HL-60/S4 (cell line): Measurements from ENCODE around the gene ITPR1.

Experiments used
- in situ Hi-C: fragments of 300-500 bp; cut with MboI; formaldehyde crosslinking; loops from 2 replicates; pipeline ENCODE4 v1.14.3; 2022; ENCODE audit warnings: low sequenced_read_pairs

The ITPR1 gene

DNA sequence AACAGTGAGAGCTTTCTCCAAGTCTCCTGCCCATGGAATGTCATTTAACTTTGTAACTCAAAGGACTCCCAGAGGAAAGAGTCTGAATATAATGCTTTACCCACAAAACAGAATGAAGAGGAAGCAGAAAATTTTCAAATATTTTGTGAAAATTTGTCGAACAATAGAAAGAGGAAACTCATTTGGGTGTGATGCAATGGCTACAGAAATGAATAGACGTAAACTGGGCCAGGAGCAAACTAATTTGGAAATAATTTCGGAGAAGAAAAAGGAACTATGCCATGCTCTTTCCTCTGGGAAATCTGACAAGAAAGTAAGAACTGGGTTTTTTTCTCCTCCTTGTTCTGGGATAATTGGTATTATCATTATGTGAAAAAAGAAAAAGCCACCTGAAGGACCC, 14.9 kb upstream of the ITPR1 start:
- in situ Hi-C loops = no loop called here

DNA sequence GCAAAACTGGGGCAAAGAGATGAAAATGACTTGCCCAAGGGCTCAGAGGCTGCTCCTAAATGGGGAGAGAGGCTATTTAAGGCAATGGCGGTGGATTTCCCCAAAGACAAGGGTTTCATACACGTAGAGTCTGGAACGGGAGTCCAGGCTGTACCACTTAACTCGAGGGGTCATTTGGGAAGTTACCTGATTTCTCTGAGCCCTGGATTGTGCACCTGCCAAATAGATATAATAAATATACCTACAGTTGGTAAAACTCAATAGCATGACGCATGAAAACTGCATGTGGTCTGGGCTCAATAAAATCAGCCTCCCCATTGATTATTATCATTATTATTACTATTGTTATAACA, 1.3 kb upstream of the ITPR1 start:
- in situ Hi-C loops = no loop called here

DNA sequence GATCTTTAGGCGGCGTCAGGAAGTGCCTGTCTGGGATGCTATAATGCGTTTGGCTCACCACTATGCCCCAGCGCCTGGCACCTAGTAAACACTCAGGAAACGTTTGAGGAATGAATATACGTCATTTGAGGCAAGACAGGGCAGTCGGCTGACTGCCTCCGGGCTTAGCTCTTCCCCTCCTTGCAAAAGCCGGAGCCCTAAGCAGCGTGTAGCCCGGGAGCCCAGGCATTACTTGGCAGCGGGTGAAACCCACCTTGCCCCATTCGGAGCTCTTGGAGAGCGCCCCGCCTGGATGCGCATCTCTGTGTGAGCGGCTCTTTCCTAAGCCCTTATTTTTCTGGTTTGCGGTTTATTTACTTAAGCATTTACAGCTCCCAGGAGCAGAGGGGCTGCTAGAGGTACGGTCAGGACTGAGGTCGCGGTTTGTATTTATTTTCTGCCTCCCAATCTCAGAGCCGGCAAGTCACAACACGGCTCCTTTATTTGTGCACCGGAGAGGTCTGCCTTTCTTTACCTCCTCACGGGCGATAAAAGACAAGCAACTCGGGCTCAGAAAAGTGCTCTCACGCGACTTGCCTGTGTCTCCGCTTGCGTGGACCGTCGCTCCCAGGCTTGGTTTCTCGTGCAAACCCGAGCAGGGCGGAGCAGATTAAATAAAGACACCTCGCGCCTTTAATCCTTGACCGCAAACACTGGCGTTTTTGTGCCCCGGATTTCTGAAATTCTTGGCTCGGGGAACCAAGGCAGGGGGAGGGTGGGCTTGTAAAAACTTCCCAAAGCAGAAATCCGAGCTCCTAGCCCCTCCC, 737 bp upstream of the ITPR1 start:
- in situ Hi-C loops = no loop called here

DNA sequence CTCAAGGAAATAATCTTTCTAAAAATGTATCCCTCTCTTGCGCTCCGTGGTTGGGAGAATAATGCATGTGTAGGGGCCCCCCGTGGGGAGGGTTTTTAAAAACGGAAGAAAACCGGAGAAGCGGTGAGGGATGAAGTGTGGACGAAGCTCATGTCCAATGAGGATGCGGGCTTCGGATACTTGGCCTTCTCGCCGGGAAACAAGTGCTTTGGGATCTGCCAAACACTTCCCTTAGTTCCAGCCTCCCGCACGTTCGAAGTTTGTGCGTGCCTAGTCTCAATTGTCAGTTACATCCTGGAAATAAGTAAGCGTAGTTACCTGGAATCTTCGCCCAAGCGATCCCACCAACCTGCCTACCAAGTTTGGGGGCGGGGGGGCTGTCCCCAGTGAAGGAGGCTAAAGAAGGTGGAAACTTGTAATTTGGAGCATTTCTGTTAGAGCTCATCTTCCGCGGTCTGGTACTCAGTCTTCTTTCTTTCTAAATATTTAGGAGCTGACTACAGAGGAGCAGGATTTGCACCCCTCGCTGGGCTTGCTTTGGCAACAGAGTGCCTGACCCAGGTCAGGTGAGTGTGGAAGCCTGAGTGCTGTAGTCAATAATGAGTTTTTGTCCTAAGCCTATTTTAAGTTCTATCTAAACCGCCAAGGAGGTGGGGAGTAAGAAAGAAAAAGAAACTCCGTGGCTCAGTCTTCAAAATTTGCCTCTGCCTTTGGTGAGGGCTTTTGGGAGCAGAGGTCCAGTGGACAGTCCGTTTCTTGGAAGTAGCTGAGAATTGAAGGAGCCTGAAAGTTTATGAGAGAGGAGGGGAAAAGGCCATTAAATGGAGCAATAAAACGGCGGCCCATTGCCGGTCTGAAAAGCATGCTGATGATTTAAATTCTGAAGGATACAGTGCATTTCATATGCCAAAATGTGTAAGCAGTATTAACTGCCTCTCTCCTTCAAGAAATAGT, 1.1 kb downstream of the ITPR1 start:
- in situ Hi-C loops = no loop called here

DNA sequence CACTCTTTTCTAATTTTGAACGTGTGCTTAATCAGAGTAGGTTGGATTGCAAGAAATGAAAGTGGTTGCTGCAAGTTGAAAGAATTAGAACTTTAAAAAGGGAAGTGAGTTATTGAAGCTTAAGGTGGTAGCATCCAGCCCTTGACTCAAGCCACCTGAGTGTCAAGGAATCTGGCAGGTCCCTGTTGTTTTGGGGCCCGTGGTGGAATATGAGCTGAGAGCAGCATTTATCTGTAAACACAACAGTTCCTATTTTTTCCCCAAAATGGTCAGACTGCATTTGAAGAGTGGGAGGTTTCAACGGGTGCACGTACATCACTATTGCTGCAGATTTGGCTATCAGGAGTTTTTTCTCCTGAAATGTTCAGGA, 1.7 kb downstream of the ITPR1 start:
- in situ Hi-C loops = no loop called here

DNA sequence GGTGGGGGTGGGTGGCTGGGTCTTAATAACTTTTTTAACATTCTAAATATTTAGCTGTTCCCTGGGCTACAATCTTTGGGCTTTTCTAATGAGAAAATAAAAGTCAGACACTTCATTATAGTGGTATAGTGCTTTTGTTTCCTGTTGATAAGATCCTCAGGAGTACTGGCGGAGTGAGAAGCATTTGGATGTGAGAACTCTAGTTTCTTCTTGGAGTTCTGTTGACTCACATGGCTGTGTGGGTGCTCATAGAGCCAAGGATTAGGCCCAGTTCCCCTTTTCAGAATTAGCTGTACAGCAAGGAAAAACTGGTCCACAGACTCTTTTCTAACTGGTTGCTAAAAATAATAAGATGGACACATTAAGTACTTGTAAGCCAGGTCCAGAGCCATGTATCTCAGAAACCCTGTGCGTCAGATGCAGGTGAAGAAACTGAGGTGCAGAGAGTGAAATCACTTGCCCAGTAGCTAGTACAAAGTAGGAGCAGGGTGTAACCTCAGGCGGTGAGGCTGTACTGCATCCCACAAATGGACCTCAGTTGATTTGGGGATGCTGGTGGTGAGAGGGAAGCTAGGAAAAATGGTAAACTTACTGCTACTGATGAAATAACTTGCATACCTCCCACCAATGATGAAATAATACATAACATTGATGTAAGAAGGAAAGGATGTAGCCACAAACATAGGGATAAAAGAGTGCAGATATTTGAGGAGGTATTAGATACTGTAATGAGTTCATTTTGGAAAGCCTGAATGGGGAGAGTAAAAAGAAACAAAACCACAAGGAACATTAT, 2.3 kb downstream of the ITPR1 start:
- in situ Hi-C loops = no loop called here

DNA sequence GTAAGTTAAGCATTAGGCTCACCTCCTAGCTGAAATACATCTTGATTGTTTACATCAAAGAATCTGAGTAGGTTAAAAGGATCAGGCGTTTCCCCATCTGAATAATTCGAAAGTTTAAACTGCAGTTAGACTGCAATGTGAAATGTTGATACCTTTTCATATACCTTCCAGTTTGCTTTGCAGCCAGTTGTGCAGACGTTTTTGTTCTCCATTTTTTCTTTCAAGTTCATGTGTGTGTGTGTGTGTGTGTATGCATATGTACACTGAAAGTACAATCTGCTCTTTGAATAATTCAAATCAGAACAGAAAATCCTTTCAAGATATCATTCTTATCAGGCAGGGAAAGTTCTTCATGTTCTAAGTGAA, 2.9 kb downstream of the ITPR1 start:
- in situ Hi-C loops = no loop called here

DNA sequence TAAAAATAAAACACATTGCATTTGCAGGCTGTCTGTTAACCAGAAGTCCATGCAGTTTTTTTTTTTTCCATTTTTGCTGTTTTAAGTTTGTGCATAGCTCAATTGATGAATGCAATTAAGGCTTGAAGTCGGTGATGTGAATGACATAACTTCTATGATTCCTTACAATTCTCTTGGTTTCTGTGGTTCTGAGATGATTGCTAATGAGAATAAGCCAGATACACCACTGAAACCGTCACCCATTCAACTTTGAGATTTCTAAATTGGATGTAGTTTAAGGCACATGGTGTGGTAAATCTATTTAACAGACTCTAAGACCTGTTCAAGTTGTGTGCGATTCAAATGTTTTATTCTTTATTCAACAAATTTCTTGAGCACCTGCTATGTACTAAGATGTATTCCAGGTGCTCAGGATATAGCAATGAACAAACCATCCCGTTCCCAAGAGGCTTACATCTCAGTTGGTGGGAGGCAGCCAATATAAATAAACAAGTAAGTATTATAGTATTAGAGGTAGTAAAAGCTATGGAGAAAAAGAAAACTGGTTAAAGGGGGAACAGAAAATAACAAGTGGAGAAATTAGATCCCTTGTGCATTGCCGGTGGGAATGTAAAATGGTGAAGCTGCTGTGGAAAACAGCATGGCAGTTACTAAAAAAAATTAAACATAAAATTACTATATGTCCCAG, 4.0 kb downstream of the ITPR1 start:
- in situ Hi-C loops = no loop called here

DNA sequence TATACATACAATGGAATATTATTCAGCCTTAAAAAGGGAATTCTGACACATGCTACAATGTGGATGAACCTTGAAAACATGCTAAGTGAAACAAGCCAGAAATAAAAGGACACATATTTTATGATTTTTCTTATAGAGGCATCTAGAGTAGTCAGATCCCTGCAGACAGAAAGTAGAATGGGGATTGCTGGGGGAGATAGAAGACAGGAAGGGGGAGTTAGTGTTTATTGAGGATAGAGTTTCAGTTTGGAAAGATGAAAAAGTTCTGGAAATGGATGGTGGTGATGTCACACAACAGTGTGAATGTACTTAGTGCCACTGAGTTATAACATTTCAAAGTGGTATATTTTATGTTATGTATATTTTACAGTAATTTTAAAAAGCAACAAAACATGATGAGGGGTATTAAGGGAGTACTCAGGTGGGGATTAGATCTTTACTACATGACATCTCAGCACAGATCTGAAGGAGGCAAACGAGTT, 4.7 kb downstream of the ITPR1 start:
- in situ Hi-C loops = no loop called here

DNA sequence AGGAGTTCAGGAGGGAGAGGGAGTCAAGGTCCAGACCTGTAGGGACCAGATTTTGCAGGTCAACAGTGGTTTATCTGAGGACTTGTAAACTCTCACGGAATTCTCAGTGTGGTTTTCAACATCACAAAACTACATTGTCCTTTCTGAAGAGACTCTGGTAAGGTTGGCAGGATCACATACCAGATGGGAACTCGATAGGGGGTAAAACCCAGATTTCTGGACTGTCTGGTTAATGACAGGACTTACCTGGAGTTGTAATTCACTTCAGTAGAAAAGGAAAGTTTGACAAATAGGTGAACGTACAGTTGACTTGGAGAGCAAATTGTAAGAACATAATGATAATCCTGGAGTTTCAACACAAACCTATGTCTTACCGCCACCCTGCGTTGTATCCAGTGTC, 5.3 kb downstream of the ITPR1 start:
- in situ Hi-C loops = no loop called here

DNA sequence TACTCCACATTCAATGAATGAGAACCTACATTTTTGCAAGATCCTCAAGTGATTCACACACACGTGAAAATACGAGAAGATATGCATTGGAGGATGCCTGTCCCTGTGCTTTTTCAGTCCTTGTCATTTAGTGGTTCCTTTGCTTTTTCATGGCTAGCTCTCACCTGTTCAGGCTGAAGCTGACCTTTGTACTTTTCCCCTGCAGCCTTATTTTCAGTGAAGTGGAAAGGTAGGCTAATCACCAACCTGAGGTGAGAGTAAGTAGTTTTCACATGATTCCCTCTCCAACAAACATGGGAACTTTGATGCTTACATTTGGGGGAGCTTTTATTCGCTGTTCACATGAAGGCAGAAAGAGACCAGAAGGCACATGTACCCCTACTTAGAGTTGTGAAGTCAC, 8.3 kb downstream of the ITPR1 start:
- in situ Hi-C loops = no loop called here

DNA sequence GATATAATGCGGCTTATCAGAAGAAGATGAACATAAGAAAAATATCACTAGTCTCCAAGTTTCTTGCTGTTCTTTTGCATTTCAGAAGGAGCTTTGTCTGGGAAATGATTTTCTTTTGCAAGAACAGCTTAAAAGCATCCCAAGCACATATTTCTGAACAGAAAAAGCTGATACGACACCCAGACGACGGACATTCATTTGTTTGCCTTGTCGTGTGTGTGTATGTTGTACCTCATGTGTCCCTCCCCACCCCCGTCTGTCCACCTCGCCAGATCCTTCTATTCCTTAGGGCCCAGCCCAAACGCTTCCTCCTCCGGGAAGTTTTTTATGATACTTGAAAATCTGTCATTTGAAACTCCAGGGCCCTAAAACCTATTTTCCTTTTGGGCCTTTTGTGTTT, 8.8 kb downstream of the ITPR1 start:
- in situ Hi-C loops = no loop called here

DNA sequence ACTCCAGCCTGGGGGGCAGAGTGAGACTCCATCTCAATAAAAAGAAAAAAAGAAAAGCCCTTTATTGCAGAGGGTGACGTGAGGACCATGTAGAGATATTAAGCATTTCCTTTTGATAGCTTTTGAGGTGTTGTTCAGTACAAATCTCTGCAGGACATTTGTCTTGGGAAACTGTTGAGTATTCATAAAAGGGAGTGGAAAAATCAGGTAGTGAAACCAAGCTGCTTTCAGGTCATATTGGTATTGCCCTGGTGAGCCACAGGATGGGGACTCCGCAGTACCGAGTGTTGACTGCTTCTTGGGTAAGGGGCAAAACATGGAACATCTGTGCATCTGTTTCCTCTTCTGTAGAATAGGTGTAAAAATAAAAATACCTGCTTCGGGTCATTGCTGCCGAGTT, 9.9 kb downstream of the ITPR1 start:
- in situ Hi-C loops = no loop called here

DNA sequence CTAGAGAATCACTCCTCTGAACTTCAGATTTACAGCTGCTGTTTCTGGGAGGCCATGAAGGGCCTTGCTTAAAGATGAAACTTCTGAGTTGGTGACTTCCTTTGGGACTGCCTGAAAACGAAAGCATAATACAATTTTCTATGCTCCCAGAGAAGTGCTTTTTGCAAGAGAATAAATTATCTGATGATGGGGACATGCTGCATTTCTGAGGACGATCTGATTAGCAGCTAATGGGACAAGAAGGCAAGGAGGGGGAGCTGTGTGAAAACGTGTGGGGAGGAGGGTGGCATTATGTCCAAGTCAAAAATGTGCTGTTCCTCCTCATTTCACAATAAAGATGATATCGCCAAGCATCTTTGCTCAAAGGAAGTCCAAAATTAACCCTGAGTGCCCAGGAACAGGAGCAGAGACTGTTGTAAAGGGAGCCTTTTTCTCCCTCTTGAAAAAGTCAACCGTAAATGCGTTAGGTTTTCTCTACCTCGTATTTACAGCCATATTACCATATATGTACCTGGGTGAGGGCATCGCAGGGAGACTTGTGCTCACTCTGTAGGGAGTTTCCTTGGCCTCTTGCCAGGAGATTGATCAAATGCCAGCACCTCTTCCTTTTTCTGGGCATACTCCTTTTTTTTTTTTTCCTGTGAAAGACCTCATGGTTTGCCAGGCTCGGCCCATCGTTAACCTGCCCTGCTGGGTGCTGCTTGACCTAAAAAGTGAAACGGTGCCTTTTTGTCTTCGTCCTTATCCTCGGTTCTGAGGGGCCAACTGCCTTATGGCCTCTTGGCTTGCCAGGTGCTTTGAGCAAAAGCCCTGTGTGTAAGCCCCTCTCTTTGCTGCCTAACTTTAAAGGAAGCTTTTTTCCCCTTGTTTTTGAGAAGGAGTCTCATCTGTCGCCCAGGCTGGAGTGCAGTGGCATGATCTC, 11.5 kb downstream of the ITPR1 start:
- in situ Hi-C loops = no loop called here

DNA sequence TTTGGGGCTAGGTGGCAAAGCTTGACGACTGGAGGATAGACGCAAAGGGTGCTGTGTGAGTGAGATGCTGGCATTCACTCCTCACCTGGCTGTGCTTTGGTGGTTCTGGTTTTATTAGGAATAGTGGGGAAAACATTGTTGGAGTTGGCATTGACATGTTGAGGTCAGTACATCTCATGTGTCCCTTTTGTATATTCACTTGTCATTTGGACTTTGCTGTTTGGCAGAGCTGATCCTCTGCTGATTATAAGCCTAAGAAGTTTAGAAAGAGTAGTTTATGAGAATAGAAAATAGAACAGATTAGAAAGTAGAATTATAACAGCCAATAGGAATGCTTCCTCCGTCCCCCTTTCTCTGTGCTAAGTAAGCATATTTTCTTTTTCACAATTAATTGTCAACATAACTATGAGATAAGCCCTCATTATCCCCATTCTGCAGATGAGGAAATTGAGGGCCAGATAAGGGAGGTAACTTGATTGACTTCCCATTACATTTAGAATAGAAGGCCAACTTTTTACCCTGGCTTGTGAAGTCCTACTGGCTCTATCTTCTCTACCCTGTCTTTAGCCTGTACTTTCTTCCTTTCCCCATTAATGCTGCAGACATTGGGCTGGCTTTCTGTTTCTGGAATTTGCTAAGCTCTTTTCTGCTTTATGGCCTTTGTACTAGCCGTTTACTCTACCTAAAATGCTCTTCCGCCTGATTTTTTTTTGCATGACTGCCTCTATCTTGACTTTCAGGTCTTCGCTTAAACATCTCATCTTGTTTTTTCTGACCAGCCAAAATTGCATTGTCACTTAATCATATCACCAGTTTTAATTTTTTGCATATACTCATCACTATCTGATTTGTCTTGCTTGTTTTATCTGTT, 12.8 kb downstream of the ITPR1 start:
- in situ Hi-C loops = no loop called here

DNA sequence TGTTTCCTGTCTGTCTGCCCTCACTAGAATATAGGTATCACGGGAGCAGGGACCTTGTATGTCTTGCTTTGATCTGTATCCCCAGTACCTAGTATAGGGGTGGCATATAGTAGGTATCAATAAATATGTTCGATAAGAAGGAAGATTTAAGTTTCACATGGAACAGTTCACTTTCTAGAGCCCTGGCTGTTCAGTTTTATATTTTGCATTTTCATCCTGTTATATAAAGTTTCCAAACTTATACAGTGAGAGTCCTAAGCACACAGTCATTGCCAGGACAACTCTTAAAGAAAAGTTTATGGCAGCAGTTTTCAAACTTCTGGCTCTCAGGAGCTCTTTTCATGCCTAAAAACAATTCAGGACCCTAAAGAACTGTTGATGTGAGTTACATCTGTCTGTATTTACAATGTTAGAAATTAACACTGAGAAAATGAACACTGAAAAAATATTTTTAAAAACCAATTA, 13.4 kb downstream of the ITPR1 start:
- in situ Hi-C loops = no loop called here

DNA sequence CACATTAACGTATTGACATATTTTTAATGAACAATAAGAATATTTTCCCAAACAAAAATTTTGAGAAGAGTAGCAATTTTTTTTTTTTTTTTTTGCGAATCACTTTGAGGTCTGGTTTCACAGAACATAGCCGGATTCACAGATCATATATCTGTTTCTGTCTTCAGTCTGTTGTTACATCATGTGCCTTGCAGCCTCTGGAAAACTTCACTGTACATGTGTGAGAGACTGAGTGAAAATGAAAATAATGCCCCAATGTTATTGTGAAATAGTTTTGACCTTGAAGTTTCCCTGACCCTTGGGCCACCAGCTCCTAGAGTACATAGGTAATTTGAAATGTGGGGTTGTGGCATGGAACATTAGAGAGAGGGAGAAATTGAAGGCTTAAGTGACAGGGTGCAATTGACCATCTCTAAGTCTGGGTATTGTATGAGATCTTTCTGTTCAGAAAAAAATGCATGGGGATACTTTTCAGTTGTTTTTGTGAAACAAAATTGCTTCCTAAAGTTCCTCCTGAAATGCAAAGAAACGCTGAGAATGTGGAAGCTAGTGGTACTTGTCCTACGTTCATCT, 14.0 kb downstream of the ITPR1 start:
- in situ Hi-C loops = no loop called here
